WTC11 (cell line): Measurements from ENCODE around the gene DNASE1L2. TPM values are rescaled to one million over a fixed set of nuclear protein-coding genes. Genes with fewer than 3 reads are reported as not detected.

Source experiments
- ATAC-seq: fragments of 200-7000 bp; cut with Tn5 transposase; 2 replicates; pipeline ENCODE4 v1.10.0; 2021; ENCODE audit warnings: mild to moderate bottlenecking, moderate library complexity
- CTCF ChIA-PET: fragments of 300-600 bp; sonication (Branson Sonifier 250); formaldehyde crosslinking; loops from one replicate; lab custom pipeline; 2021; ENCODE audit warnings: antibody characterized with exemption; lab: Charles Lee
- POLR2A ChIA-PET: fragments of 350-600 bp; sonication (Branson Sonifier 250); formaldehyde crosslinking; loops from one replicate; lab custom pipeline; 2021; ENCODE audit warnings: antibody characterized with exemption; lab: Charles Lee
- DNase-seq: peaks from one replicate; pipeline ENCODE4 v3.0.0; 2021; ENCODE audit warnings: low spot score
- H3K27ac Mint-ChIP-seq: 2 replicates; pipeline ENCODE4 v1.8.0; 2021; ENCODE audit warnings: mixed read lengths
- H3K27me3 Mint-ChIP-seq: 2 replicates; pipeline ENCODE4 v1.8.0; 2021; ENCODE audit warnings: low read depth, mild to moderate bottlenecking, moderate library complexity, mixed read lengths
- H3K36me3 Mint-ChIP-seq: 2 replicates; pipeline ENCODE4 v1.8.0; 2021; ENCODE audit warnings: mixed read lengths
- H3K4me1 Mint-ChIP-seq: 2 replicates; pipeline ENCODE4 v1.8.0; 2022; ENCODE audit warnings: mixed read lengths
- H3K4me3 Mint-ChIP-seq: 2 replicates; pipeline ENCODE4 v1.8.0; 2021; ENCODE audit warnings: mild to moderate bottlenecking, moderate library complexity, mixed read lengths
- H3K9me3 Mint-ChIP-seq: 2 replicates; pipeline ENCODE4 v1.8.0; 2021; ENCODE audit warnings: mixed read lengths
- AR ChIP-seq: fragments of 250-450 bp; sonication (Bioruptor Pico); IDR thresholded peaks from 2 replicates; pipeline ENCODE4 v1.9.0; 2021; ENCODE audit warnings: mild to moderate bottlenecking
- ATF2 ChIP-seq: sonication (generic); formaldehyde crosslinking; IDR thresholded peaks from 2 replicates; pipeline ENCODE4 v1.8.1; 2022; ENCODE audit warnings: low read depth, missing genetic modification reagents, borderline replicate concordance
- E2F5 ChIP-seq: sonication (generic); formaldehyde crosslinking; IDR thresholded peaks from 2 replicates; pipeline ENCODE4 v1.8.1; 2022; ENCODE audit warnings: mild to moderate bottlenecking, moderate library complexity, missing genetic modification reagents
- ESRRA ChIP-seq: sonication (generic); formaldehyde crosslinking; IDR thresholded peaks from 2 replicates; pipeline ENCODE4 v1.8.1; 2022; ENCODE audit warnings: mild to moderate bottlenecking, missing genetic modification reagents, borderline replicate concordance
- FOXP1 ChIP-seq: sonication (generic); formaldehyde crosslinking; IDR thresholded peaks from 2 replicates; pipeline ENCODE4 v1.8.0; 2022; ENCODE audit warnings: missing genetic modification reagents, mild to moderate bottlenecking, moderate library complexity, borderline replicate concordance
- GTF2I ChIP-seq: fragments of 250-450 bp; sonication (Bioruptor Pico); conservative IDR thresholded peaks from 2 replicates; pipeline ENCODE4 v1.4.0; 2021; ENCODE audit warnings: mild to moderate bottlenecking
- KAT7 ChIP-seq: sonication (generic); formaldehyde crosslinking; IDR thresholded peaks from 2 replicates; pipeline ENCODE4 v1.8.1; 2023; ENCODE audit warnings: missing genetic modification reagents, mild to moderate bottlenecking, borderline replicate concordance
- MYBL2 ChIP-seq: sonication (generic); formaldehyde crosslinking; IDR thresholded peaks from 2 replicates; pipeline ENCODE4 v1.8.1; 2023; ENCODE audit warnings: mild to moderate bottlenecking, moderate library complexity, missing genetic modification reagents
- RELA ChIP-seq: sonication (generic); formaldehyde crosslinking; IDR thresholded peaks from 2 replicates; pipeline ENCODE4 v1.8.1; 2022; ENCODE audit warnings: missing genetic modification reagents, mild to moderate bottlenecking, borderline replicate concordance
- RORB ChIP-seq: fragments of 250-450 bp; sonication (Bioruptor Pico); IDR thresholded peaks from 2 replicates; pipeline ENCODE4 v1.9.0; 2021; ENCODE audit warnings: mild to moderate bottlenecking
- SMAD3 ChIP-seq: sonication (generic); formaldehyde crosslinking; IDR thresholded peaks from 2 replicates; pipeline ENCODE4 v1.8.0; 2022; ENCODE audit warnings: missing genetic modification reagents, mild to moderate bottlenecking, borderline replicate concordance
- TEAD4 ChIP-seq: sonication (generic); formaldehyde crosslinking; IDR thresholded peaks from 2 replicates; pipeline ENCODE4 v1.8.0; 2022; ENCODE audit warnings: mild to moderate bottlenecking, missing genetic modification reagents
- ZNF121 ChIP-seq: sonication (generic); formaldehyde crosslinking; IDR thresholded peaks from 2 replicates; pipeline ENCODE4 v1.8.0; 2023; ENCODE audit warnings: missing genetic modification reagents
- ZSCAN18 ChIP-seq: fragments of 250-450 bp; sonication (Bioruptor Pico); IDR thresholded peaks from 2 replicates; pipeline ENCODE4 v2.1.2; 2022; ENCODE audit warnings: mild to moderate bottlenecking, moderate library complexity
- total RNA-seq: library from RNA; stranded (reverse); gene quantifications from 3 replicates; pipeline ENCODE4 v1.2.3, GENCODE V29; 2021

Gene DNASE1L2
- total RNA-seq, 1 experiment from 2014 or later, result 0.66 TPM

- no peak for ATAC-seq
- Mint-ChIP-seq H3K4me1 (no peaks in the 10 kb centered on the region), H3K27ac (no peak overlapping the region), H3K36me3 (peaks cover 35% of the 10 kb centered on the region), H3K9me3 (no peaks in the 10 kb centered on the region), H3K4me3 (no peak overlapping the region), H3K27me3 (no peaks in the 10 kb centered on the region)
- CTCF ChIA-PET, result interaction anchor here (1.0 to 1.5 kb wide), 2 partner anchors 51 to 256 kb away, joined by 3 to 6 read pairs; no protein-coding TSS in a partner anchor
- no peak for DNase-seq
- peak; percentile 36; the same call in 1 of the 2 replicates for TF ChIP-seq ZNF121 (CRISPR knock-in tag)
- no peak for TF ChIP-seq TEAD4 (CRISPR knock-in tag)
- POLR2A ChIA-PET, result interaction anchor here (1.0 kb wide), 1 partner anchor 508 kb away, joined by 3 read pairs; no protein-coding TSS in a partner anchor
These were observed 8.9 kb downstream of the DNASE1L2 start for GRCh38 chr16:2244926-2245795.

- Mint-ChIP-seq H3K4me1 (no peaks in the 10 kb centered on the region), H3K27me3 (no peaks in the 10 kb centered on the region), H3K27ac (no peak overlapping the region), H3K4me3 (no peak overlapping the region)
- no peak for DNase-seq
- POLR2A ChIA-PET, result no interaction called here
- no peak for TF ChIP-seq MYBL2
- TF ChIP-seq SMAD3 (CRISPR knock-in tag), result no peak
- TF ChIP-seq RELA (CRISPR knock-in tag), result no peak
- TF ChIP-seq RORB (CRISPR knock-in tag), result no peak
- TF ChIP-seq E2F5 (CRISPR knock-in tag), result no peak
- TF ChIP-seq AR (CRISPR knock-in tag), result no peak
- TF ChIP-seq GTF2I, result no peak
- no peak for TF ChIP-seq FOXP1 (CRISPR knock-in tag)
- TF ChIP-seq ATF2 (CRISPR knock-in tag), result no peak
- no peak for TF ChIP-seq ESRRA (CRISPR knock-in tag)
- no peak for TF ChIP-seq ZSCAN18 (CRISPR knock-in tag)
- no peak for TF ChIP-seq KAT7
- TF ChIP-seq, all 79 proteins: peak for 0
- CTCF ChIA-PET, result interaction anchor here (1.2 to 1.5 kb wide), 2 partner anchors 8 to 51 kb away, joined by 3 to 4 read pairs; no protein-coding TSS in a partner anchor
- no peak for ATAC-seq
- H3K9me3 Mint-ChIP-seq, result no peaks in the 10 kb centered on the region
- H3K36me3 Mint-ChIP-seq, result peaks cover 35% of the 10 kb centered on the region
These were observed 10.1 kb downstream of the DNASE1L2 start for GRCh38 chr16:2246301-2246885.
